ENCODE measurements around the gene ZNF526.

Gene ZNF526

GRCh38 chr19:42196011-42197001, 23.8 kb upstream of the ZNF526 start:
- peaks cover 26% of the 10 kb centered on the region for H3K4me1 ChIP-seq (ENCODE audit: control insufficient read depth, insufficient read depth, low read length)
- H3K27ac ChIP-seq (ENCODE audit: low read depth, low read length) = 0 out of 2 replicates have a peak overlapping the region, but pooled peaks have one; percentile 29

DNA sequence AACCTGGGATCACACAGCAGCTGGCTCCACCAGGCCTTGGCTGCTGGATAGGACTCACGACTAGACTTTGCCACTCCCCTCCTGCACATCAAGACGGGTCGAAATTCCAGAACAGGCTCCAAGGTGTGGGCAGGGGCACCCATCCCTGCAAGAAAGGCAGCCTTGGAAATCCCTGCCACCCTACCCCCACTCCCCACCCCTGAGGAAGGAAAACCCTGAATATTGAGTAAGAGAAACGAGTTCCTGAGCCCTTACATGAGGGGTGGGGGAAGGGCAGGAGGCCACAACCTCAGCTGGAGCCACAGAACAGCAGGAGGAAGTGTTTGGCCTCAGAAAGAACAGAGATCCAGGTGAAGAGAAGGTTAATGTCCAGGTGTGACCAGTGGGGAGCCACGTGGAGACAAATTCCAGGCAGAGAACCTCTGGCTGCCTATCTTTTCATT, 22.7 kb upstream of the ZNF526 start:
- Histone ChIP-seq H3K9ac (ENCODE audit: low read length) (no peak overlapping the region), H3K4me3 (ENCODE audit: low read depth, low read length) (no peak overlapping the region), H3K4me1 (ENCODE audit: control insufficient read depth, insufficient read depth, low read length) (peaks cover 26% of the 10 kb centered on the region), H3K27me3 (ENCODE audit: control insufficient read depth, insufficient read depth, low read length) (no peaks in the 10 kb centered on the region), H3K36me3 (ENCODE audit: control insufficient read depth, insufficient read depth, low read length) (peaks cover 39% of the 10 kb centered on the region), H3K27ac (ENCODE audit: low read depth, low read length) (no peak overlapping the region), H3K9me3 (ENCODE audit: control insufficient read depth, insufficient read depth, low read depth, low read length) (peaks cover 8% of the 10 kb centered on the region)

More at GRCh38 chr19:42196011-42197001, 23.8 kb upstream of the ZNF526 start:
- no peaks in the 10 kb centered on the region for H3K27me3 ChIP-seq (ENCODE audit: control insufficient read depth, insufficient read depth, low read length)
- peaks cover 28% of the 10 kb centered on the region for H3K36me3 ChIP-seq (ENCODE audit: control insufficient read depth, insufficient read depth, low read length)
- no peak overlapping the region for H3K9ac ChIP-seq (ENCODE audit: low read length)
- no peak overlapping the region for H3K4me3 ChIP-seq (ENCODE audit: low read depth, low read length)
- H3K9me3 ChIP-seq (ENCODE audit: control insufficient read depth, insufficient read depth, low read depth, low read length) = peaks cover 8% of the 10 kb centered on the region

DNA sequence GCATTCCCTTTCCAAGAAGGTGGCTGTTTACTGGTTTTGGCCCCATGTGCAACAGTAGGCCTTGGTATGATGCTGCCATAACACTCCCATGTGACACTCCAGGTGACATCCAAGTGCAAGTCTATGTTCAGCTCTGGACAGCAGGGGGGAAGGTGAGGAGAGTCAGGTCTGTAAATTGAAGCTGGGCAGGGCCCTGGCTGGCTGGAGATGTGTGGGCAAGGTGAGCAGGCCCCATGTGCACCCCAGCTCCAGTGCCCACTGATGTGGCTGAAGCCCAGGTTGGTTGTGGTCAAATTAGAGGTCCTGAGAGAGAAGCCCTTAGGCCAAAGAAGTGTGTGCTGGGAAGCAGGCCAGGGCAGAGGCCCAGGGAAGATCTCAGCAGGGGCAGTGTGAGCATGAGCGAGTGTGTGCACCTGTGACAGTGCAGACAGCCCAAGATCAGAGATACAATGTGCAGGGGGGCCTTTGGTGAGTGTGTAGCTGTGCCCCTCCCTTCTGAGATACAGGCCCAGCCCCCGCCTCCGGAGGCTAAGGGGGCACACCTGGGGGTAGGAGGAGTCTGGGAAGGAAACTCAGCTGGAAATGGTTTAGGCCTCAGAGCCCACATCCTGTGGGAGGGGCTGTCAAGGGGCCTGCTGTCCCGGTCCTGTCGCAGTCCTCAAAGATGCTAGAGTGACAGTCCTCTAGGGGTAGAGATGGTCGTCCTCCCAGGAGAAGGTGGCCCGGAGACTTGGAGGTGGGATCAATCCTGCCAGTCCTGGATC, 21.3 kb upstream of the ZNF526 start:
- H3K27me3 ChIP-seq (ENCODE audit: control insufficient read depth, insufficient read depth, low read length) = no peaks in the 10 kb centered on the region
- H3K27ac ChIP-seq (ENCODE audit: low read depth, low read length) = no peak overlapping the region
- no peaks in the 10 kb centered on the region for H3K9me3 ChIP-seq (ENCODE audit: control insufficient read depth, insufficient read depth, low read depth, low read length)
- H3K36me3 ChIP-seq (ENCODE audit: control insufficient read depth, insufficient read depth, low read length) = peaks cover 52% of the 10 kb centered on the region
- H3K9ac ChIP-seq (ENCODE audit: low read length) = no peak overlapping the region
- H3K4me1 ChIP-seq (ENCODE audit: control insufficient read depth, insufficient read depth, low read length) = peaks cover 26% of the 10 kb centered on the region
- no peak overlapping the region for H3K4me3 ChIP-seq (ENCODE audit: low read depth, low read length)

GRCh38 chr19:42199440-42200115, 20.5 kb upstream of the ZNF526 start:
- no peak overlapping the region for H3K4me3 ChIP-seq (ENCODE audit: low read depth, low read length)
- no peaks in the 10 kb centered on the region for H3K9me3 ChIP-seq (ENCODE audit: control insufficient read depth, insufficient read depth, low read depth, low read length)
- H3K27ac ChIP-seq (ENCODE audit: low read depth, low read length) = no peak overlapping the region
- H3K27me3 ChIP-seq (ENCODE audit: control insufficient read depth, insufficient read depth, low read length) = no peaks in the 10 kb centered on the region
- H3K36me3 ChIP-seq (ENCODE audit: control insufficient read depth, insufficient read depth, low read length) = peaks cover 58% of the 10 kb centered on the region
- H3K9ac ChIP-seq (ENCODE audit: low read length) = peak overlapping the region; percentile 18
- peaks cover 28% of the 10 kb centered on the region for H3K4me1 ChIP-seq (ENCODE audit: control insufficient read depth, insufficient read depth, low read length)

GRCh38 chr19:42200116-42200715, 19.9 kb upstream of the ZNF526 start:
- no peak overlapping the region for H3K9ac ChIP-seq (ENCODE audit: low read length)
- H3K27me3 ChIP-seq (ENCODE audit: control insufficient read depth, insufficient read depth, low read length) = no peaks in the 10 kb centered on the region
- no peaks in the 10 kb centered on the region for H3K9me3 ChIP-seq (ENCODE audit: control insufficient read depth, insufficient read depth, low read depth, low read length)
- H3K4me1 ChIP-seq (ENCODE audit: control insufficient read depth, insufficient read depth, low read length) = peaks cover 31% of the 10 kb centered on the region
- peaks cover 61% of the 10 kb centered on the region for H3K36me3 ChIP-seq (ENCODE audit: control insufficient read depth, insufficient read depth, low read length)
- no peak overlapping the region for H3K27ac ChIP-seq (ENCODE audit: low read depth, low read length)
- no peak overlapping the region for H3K4me3 ChIP-seq (ENCODE audit: low read depth, low read length)

- Histone ChIP-seq H3K4me1 (ENCODE audit: control insufficient read depth, insufficient read depth, low read length) (peaks cover 28% of the 10 kb centered on the region), H3K36me3 (ENCODE audit: control insufficient read depth, insufficient read depth, low read length) (peaks cover 71% of the 10 kb centered on the region), H3K4me3 (ENCODE audit: low read depth, low read length) (no peak overlapping the region), H3K9ac (ENCODE audit: low read length) (no peak overlapping the region), H3K27ac (ENCODE audit: low read depth, low read length) (no peak overlapping the region), H3K9me3 (ENCODE audit: control insufficient read depth, insufficient read depth, low read depth, low read length) (no peaks in the 10 kb centered on the region), H3K27me3 (ENCODE audit: control insufficient read depth, insufficient read depth, low read length) (no peaks in the 10 kb centered on the region)
Measured at GRCh38 chr19:42201489-42202289, 18.4 kb upstream of the ZNF526 start.

GRCh38 chr19:42202290-42202880, 17.7 kb upstream of the ZNF526 start:
- Histone ChIP-seq H3K9ac (ENCODE audit: low read length) (no peak overlapping the region), H3K27ac (ENCODE audit: low read depth, low read length) (no peak overlapping the region), H3K4me3 (ENCODE audit: low read depth, low read length) (no peak overlapping the region), H3K27me3 (ENCODE audit: control insufficient read depth, insufficient read depth, low read length) (no peaks in the 10 kb centered on the region), H3K9me3 (ENCODE audit: control insufficient read depth, insufficient read depth, low read depth, low read length) (no peaks in the 10 kb centered on the region), H3K36me3 (ENCODE audit: control insufficient read depth, insufficient read depth, low read length) (peaks cover 78% of the 10 kb centered on the region), H3K4me1 (ENCODE audit: control insufficient read depth, insufficient read depth, low read length) (peaks cover 21% of the 10 kb centered on the region)

DNA sequence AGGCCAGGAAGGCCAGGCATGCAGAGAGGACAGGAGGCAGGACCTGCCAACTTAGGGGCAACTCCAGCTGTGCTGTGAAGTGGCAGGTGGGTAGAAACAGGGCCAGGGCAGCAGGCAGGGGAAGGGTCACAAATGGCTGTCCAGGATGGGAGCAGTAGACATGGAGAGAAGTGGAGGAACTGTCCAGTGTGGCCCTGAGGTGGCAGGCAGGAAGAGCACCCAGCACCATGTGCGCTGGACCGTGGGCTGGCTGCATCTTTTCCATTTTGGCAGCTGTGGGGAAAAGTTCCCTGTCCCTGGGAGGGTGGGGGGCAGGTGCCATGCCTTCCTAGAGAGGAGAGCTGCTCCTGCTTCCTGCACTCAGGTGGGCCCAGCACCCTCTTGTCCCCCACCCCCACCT, 16.4 kb upstream of the ZNF526 start:
- no peak overlapping the region for H3K27ac ChIP-seq (ENCODE audit: low read depth, low read length)
- no peaks in the 10 kb centered on the region for H3K27me3 ChIP-seq (ENCODE audit: control insufficient read depth, insufficient read depth, low read length)
- no peak overlapping the region for H3K4me3 ChIP-seq (ENCODE audit: low read depth, low read length)
- peaks cover 19% of the 10 kb centered on the region for H3K4me1 ChIP-seq (ENCODE audit: control insufficient read depth, insufficient read depth, low read length)
- no peaks in the 10 kb centered on the region for H3K9me3 ChIP-seq (ENCODE audit: control insufficient read depth, insufficient read depth, low read depth, low read length)
- peaks cover 88% of the 10 kb centered on the region for H3K36me3 ChIP-seq (ENCODE audit: control insufficient read depth, insufficient read depth, low read length)
- H3K9ac ChIP-seq (ENCODE audit: low read length) = no peak overlapping the region

GRCh38 chr19:42204664-42205063, 15.4 kb upstream of the ZNF526 start:
- H3K4me3 ChIP-seq (ENCODE audit: low read depth, low read length) = no peak overlapping the region
- no peaks in the 10 kb centered on the region for H3K9me3 ChIP-seq (ENCODE audit: control insufficient read depth, insufficient read depth, low read depth, low read length)
- H3K9ac ChIP-seq (ENCODE audit: low read length) = no peak overlapping the region
- no peaks in the 10 kb centered on the region for H3K27me3 ChIP-seq (ENCODE audit: control insufficient read depth, insufficient read depth, low read length)
- H3K27ac ChIP-seq (ENCODE audit: low read depth, low read length) = no peak overlapping the region
- peaks cover 88% of the 10 kb centered on the region for H3K36me3 ChIP-seq (ENCODE audit: control insufficient read depth, insufficient read depth, low read length)
- peaks cover 12% of the 10 kb centered on the region for H3K4me1 ChIP-seq (ENCODE audit: control insufficient read depth, insufficient read depth, low read length)
